Endothelial cell of umbilical vein (primary cell): ENCODE data around the gene GRSF1. TPM values are rescaled to one million over a fixed set of nuclear protein-coding genes. Genes with fewer than 3 reads are reported as not detected.

ENCODE experiments used
- BruUV-seq: library from RNA; stranded (reverse); fragments of 400-500 nt; replicated peaks from 2 replicates; lab custom pipeline; 2021; lab: Mats Ljungman, UMichigan
- CTCF ChIA-PET: fragments of 300-600, 350-600 bp; sonication (Branson Sonifier 250); formaldehyde crosslinking; loops from one replicate; lab custom pipeline; 2021; ENCODE audit warnings: antibody characterized with exemption, inconsistent platforms; lab: Charles Lee
- POLR2A ChIA-PET: fragments of 300-600, 350-600 bp; sonication (Branson Sonifier 250); formaldehyde crosslinking; loops from one replicate; lab custom pipeline; 2021; ENCODE audit warnings: antibody characterized with exemption, inconsistent platforms; lab: Charles Lee
- DNase-seq: peaks from one replicate; pipeline ENCODE4 v3.0.0-alpha.2; 2011; ENCODE audit warnings: low read depth, low spot score
- FAIRE-seq: peaks from 2 replicates; lab custom pipeline; 2011; peaks lifted over from hg19 to GRCh38; lab: Jason Lieb, UNC
- H2AFZ ChIP-seq: 2 replicates; pipeline ENCODE4 v1.6.0; 2012; ENCODE audit warnings: low read depth, low read length, control low read depth, inconsistent platforms
- H3K27ac ChIP-seq: 2 replicates; pipeline ENCODE4 v1.5.1; 2011; ENCODE audit warnings: low read depth, mild to moderate bottlenecking, control low read depth, low read length, moderate library complexity; ENCODE audit not compliant: insufficient read depth
- H3K27me3 ChIP-seq, 2 experiments: 2 replicates each; pipeline versions ENCODE4 v1.6.0 to v1.6.1; 2011; ENCODE audit warnings: low read length in 2 of 2, mixed read lengths in 1 of 2; ENCODE audit not compliant: control insufficient read depth in 2 of 2, insufficient read depth in 2 of 2
- H3K36me3 ChIP-seq, 2 experiments: 2 replicates in 1 of 2; 3 replicates in 1 of 2; pipeline ENCODE4 v1.5.1; 2011; ENCODE audit warnings: low read length in 2 of 2, mild to moderate bottlenecking in 1 of 2, moderate library complexity in 1 of 2; ENCODE audit not compliant: control insufficient read depth in 2 of 2, insufficient read depth in 2 of 2; ENCODE audit errors: extremely low read depth in 1 of 2
- H3K4me1 ChIP-seq: 3 replicates; pipeline ENCODE4 v1.5.1; 2011; ENCODE audit warnings: mild to moderate bottlenecking, low read length; ENCODE audit not compliant: control insufficient read depth, insufficient read depth; ENCODE audit errors: extremely low read depth
- H3K4me2 ChIP-seq: 2 replicates; pipeline ENCODE4 v1.6.1; 2011; ENCODE audit warnings: low read length, control low read depth, mixed read lengths; ENCODE audit not compliant: insufficient read depth
- H3K4me3 ChIP-seq, 3 experiments: fragments of 200-600 bp in 1 of 3; sonication (generic), shearing (Covaris generic) in 1 of 3; replicated peaks in 1 of 3; 2 replicates each; pipeline ENCODE4 v1.5.1; 2011 to 2016; ENCODE audit warnings: control low read depth in 3 of 3, low read length in 3 of 3, mild to moderate bottlenecking in 2 of 3, inconsistent platforms in 1 of 3, low read depth in 1 of 3, moderate library complexity in 1 of 3; ENCODE audit not compliant: insufficient read depth in 1 of 3
- H3K79me2 ChIP-seq: 2 replicates; pipeline ENCODE4 v1.6.0; 2012; ENCODE audit warnings: low read length, inconsistent platforms; ENCODE audit not compliant: control insufficient read depth, insufficient read depth
- H3K9ac ChIP-seq: replicated peaks from 2 replicates; pipeline ENCODE3; 2011; ENCODE audit warnings: low read length, control low read depth; ENCODE audit not compliant: insufficient read depth; ENCODE audit errors: extremely low read depth
- H3K9me1 ChIP-seq: replicated peaks from 3 replicates; pipeline ENCODE4 v1.6.0; 2011; ENCODE audit warnings: mild to moderate bottlenecking, low read length; ENCODE audit not compliant: control insufficient read depth, insufficient read depth; ENCODE audit errors: extremely low read depth
- H3K9me3 ChIP-seq: replicated peaks from 2 replicates; pipeline ENCODE4 v1.5.1; 2012; ENCODE audit warnings: low read length, inconsistent platforms; ENCODE audit not compliant: control insufficient read depth, insufficient read depth
- H4K20me1 ChIP-seq: replicated peaks from 2 replicates; pipeline ENCODE3; 2011; ENCODE audit warnings: mild to moderate bottlenecking, low read length; ENCODE audit not compliant: control insufficient read depth, insufficient read depth; ENCODE audit errors: extremely low read depth
- EZH2 ChIP-seq: IDR thresholded peaks from 2 replicates; pipeline ENCODE4 v1.6.1; 2012; ENCODE audit warnings: borderline replicate concordance, low read depth, mild to moderate bottlenecking, moderate library complexity, low read length, inconsistent platforms; ENCODE audit not compliant: severe bottlenecking
- FOS ChIP-seq: IDR thresholded peaks from 2 replicates; pipeline ENCODE4 v1.6.1; 2011; ENCODE audit warnings: mild to moderate bottlenecking, low read length, moderate library complexity, borderline replicate concordance; ENCODE audit not compliant: insufficient read depth
- GATA2 ChIP-seq: IDR thresholded peaks from 2 replicates; pipeline ENCODE4 v1.7.0; 2011; ENCODE audit warnings: low read depth, mild to moderate bottlenecking, moderate library complexity, mixed read lengths, low read length; ENCODE audit not compliant: insufficient read length, insufficient read depth
- JUN ChIP-seq: IDR thresholded peaks from 2 replicates; pipeline ENCODE4 v1.6.1; 2011; ENCODE audit warnings: borderline replicate concordance, low read depth; ENCODE audit not compliant: insufficient read length, insufficient read depth
- MYC ChIP-seq: IDR thresholded peaks from one replicate; pipeline ENCODE4 v1.6.1; 2011; ENCODE audit warnings: mild to moderate bottlenecking, low read depth, low read length
- POLR2A ChIP-seq: IDR thresholded peaks from 2 replicates; pipeline ENCODE4 v1.6.1; 2012; ENCODE audit warnings: low read depth, mild to moderate bottlenecking, control low read depth, low read length
- POLR2AphosphoS5 ChIP-seq: IDR thresholded peaks from 2 replicates; pipeline ENCODE4 v1.6.1; 2012; ENCODE audit warnings: low read depth, mild to moderate bottlenecking, control low read depth, low read length, moderate library complexity; ENCODE audit not compliant: insufficient read depth
- dilution Hi-C: fragments of 300-500 bp; cut with MboI; formaldehyde crosslinking; loops from one replicate; pipeline ENCODE4 v1.15.0; 2019; ENCODE audit warnings: low sequenced_read_pairs; ENCODE audit not compliant: extremely low pct_ligation_motif_present
- intact Hi-C: fragments of 100-400 bp; cut with micrococcal nuclease; formaldehyde crosslinking; loops from one replicate; pipeline ENCODE4 v1.10.0; 2022
- polyA plus RNA-seq, 4 experiments: library from polyadenylated mRNA; depleted of rRNA in 3 of 4; stranded (reverse) in 3 of 4; unstranded in 1 of 4; fragments of >200 nt; gene quantifications; 2 replicates each; pipeline versions ENCODE4 v1.2.1 to v1.2.3, GENCODE V29; 2011 to 2012; ENCODE audit warnings: missing spikeins in 1 of 4
- total RNA-seq: library from RNA; stranded (reverse); gene quantifications from 2 replicates; pipeline ENCODE4 v1.2.3, GENCODE V29; 2021
- TF ChIP-seq, protein P1 (sequence below), 2 donors: IDR thresholded peaks; 1 replicate in 1 of 2; 2 replicates in 1 of 2; pipeline ENCODE4 v1.5.1; 2011; ENCODE audit warnings: low read length in 2 of 2, mild to moderate bottlenecking in 2 of 2, moderate library complexity in 2 of 2, control low read depth in 1 of 2, inconsistent platforms in 1 of 2, low read depth in 1 of 2; ENCODE audit not compliant: insufficient read depth in 1 of 2; ENCODE audit errors: extremely low read depth in 1 of 2
- TF ChIP-seq, protein P2 (sequence below): IDR thresholded peaks from 2 replicates; pipeline ENCODE4 v1.6.1; 2011; ENCODE audit not compliant: insufficient read depth, insufficient read length

GRSF1 gene
- total and polyA plus RNA-seq, 2 donors (not counting 3 experiments of a cell fraction or from before 2014, with no cell fraction given) = 29.1 to 70.7 TPM

DNA sequence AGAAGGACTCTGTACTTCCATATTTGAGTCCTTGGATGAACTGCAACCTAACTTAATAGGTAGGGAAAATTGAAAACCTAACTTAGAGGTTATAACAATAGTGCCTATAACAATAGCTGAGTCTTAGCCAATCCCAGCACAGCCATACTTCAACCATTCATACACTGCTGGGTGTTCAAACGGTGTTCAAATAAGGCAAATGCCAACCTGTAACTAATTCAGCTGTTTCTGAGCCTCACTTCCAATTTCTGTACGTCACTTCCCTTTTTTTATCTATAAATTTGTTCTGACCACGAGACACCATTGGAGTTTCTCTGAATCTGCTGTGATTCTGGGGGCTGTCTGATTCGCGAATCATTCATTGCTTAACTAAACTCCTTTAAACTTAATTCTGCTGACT, 9.6 kb upstream of the GRSF1 start:
- FAIRE-seq = no peak
- ChIA-PET CTCF (no interaction called here), POLR2A (no interaction called here)
- Histone ChIP-seq H4K20me1 (no peaks in the 10 kb centered on the region), H3K36me3 (no peaks in the 10 kb centered on the region), H3K4me2 (no peak overlapping the region), H3K4me1 (no peaks in the 10 kb centered on the region), H3K4me3 (no peak overlapping the region), H3K9me1 (no peaks in the 10 kb centered on the region), H3K9me3 (no peaks in the 10 kb centered on the region), H3K79me2 (no peaks in the 10 kb centered on the region), H3K9ac (no peak overlapping the region), H2AFZ (no peak overlapping the region), H3K27ac (no peak overlapping the region), H3K27me3 (no peaks in the 10 kb centered on the region)
- intact Hi-C loops = no loop called here
- dilution Hi-C loops = no loop called here
- TF ChIP-seq MYC (no peak), POLR2AphosphoS5 (no peak), POLR2A (no peak), FOS (no peak), GATA2 (no peak)
- BruUV-seq = no TSS peak
- DNase-seq = no peak

DNA sequence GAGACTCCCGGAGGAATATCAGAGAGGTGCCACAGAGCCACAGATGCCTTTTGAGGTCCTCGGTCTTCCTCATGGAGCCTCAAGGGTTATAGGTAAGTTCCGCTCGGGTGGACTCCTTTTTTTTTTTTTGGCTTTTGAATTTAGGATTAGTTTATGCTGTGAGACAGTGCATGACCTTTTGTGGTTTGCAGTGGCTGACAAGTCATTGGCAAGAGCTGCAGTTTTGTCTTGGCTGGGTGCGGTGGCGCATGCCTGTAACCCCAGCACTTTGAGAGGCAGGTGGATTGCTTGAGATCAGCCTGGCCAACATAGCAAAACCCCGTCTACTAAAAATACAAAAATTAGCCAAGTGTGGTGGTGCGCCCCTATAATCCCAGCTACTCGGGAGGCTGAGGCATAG, 4.5 kb upstream of the GRSF1 start:
- DNase-seq (no peak), FAIRE-seq (no peak)
- H3K4me1 ChIP-seq = no peaks in the 10 kb centered on the region
- peaks cover 3% of the 10 kb centered on the region for H3K79me2 ChIP-seq
- ChIA-PET CTCF (interaction anchor here (1.4 to 1.6 kb wide), 2 partner anchors 10 to 166 kb away, joined by 4 to 6 read pairs; no protein-coding TSS in a partner anchor), POLR2A (no interaction called here)
- no peak overlapping the region for H3K4me2 ChIP-seq
- no peaks in the 10 kb centered on the region for H3K36me3 ChIP-seq
- TF ChIP-seq POLR2A = no peak
- TF ChIP-seq POLR2AphosphoS5 = no peak
- no peak for TF ChIP-seq EZH2
- TF ChIP-seq FOS = no peak
- TF ChIP-seq, protein P1, sequence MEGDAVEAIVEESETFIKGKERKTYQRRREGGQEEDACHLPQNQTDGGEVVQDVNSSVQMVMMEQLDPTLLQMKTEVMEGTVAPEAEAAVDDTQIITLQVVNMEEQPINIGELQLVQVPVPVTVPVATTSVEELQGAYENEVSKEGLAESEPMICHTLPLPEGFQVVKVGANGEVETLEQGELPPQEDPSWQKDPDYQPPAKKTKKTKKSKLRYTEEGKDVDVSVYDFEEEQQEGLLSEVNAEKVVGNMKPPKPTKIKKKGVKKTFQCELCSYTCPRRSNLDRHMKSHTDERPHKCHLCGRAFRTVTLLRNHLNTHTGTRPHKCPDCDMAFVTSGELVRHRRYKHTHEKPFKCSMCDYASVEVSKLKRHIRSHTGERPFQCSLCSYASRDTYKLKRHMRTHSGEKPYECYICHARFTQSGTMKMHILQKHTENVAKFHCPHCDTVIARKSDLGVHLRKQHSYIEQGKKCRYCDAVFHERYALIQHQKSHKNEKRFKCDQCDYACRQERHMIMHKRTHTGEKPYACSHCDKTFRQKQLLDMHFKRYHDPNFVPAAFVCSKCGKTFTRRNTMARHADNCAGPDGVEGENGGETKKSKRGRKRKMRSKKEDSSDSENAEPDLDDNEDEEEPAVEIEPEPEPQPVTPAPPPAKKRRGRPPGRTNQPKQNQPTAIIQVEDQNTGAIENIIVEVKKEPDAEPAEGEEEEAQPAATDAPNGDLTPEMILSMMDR (IDR thresholded peaks at IDR 0.05; ENCODE audit: extremely low read depth in 1 of 2, insufficient read depth in 1 of 2, low read depth in 1 of 2, low read length in 2 of 2) = no peak
- TF ChIP-seq, protein P2, sequence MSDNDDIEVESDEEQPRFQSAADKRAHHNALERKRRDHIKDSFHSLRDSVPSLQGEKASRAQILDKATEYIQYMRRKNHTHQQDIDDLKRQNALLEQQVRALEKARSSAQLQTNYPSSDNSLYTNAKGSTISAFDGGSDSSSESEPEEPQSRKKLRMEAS = no peak
- no peak for TF ChIP-seq GATA2
- TF ChIP-seq JUN = no peak
- TF ChIP-seq MYC = no peak
- intact Hi-C loops = no loop called here
- H3K9ac ChIP-seq = no peak overlapping the region
- H3K27me3 ChIP-seq = no peaks in the 10 kb centered on the region
- dilution Hi-C loops = no loop called here
- BruUV-seq = no TSS peak
- H3K27ac ChIP-seq = no peak overlapping the region
- H3K9me1 ChIP-seq = no peaks in the 10 kb centered on the region
- H3K4me3 ChIP-seq = no peak overlapping the region
- H2AFZ ChIP-seq = no peak overlapping the region
- no peaks in the 10 kb centered on the region for H4K20me1 ChIP-seq
- H3K9me3 ChIP-seq = no peaks in the 10 kb centered on the region
